HG02970 (cell line): Measurements from ENCODE around the gene ASMTL.

Experiments
- ATAC-seq: cut with Tn5 transposase; IDR thresholded peaks from one replicate; pipeline ENCODE4 v1.9.1; 2021; ENCODE audit warnings: mild to moderate bottlenecking, moderate library complexity, moderate number of reproducible peaks; ENCODE audit not compliant: unreplicated experiment, low FRiP score

ASMTL gene

DNA sequence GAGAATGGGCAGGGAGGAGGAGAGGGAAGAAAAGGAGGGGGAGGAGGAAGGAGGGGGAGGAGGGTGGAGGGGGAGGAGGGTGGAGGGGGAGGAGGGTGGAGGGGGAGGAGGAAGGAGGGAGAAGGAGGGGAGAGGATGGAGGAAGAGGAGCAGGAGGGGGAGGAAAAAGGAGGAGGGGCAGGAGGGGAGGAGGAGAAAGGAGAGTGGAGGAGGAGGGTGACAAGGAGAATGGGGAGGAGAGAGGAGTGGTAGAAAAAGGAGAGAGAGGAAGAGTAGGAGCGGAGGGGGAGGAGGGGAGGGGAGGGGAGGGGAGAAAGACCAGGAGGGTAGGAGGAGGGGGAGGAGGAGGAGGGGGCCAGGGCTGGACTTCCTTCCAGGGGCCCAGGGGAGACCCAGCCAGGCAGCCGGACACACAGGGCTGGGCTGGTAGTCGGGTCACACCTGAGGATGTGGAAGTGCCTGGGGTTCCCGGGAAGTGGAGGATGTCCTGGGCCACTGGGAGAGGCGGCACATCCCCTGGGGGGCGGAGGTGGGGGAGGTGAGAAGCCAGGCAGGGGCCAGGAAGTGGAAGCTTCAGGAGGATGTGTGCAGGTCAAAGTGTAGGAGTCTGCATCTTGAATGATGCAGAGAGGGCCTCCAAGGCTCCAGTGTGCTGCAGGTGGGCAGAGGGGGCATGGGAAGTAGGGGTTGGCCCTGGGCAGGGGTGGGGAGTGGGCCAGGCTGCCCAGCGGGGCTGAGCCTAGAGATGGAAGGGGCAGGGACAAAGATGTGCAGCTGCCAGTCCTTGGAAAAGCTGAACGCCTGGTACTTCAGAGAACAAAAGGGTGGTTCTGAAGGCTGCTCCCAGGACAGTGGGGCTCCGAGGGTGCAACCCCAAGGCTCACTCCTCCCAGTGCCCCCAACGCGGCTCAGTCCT lies 97.3 kb downstream of the ASMTL start:
- no peak for ATAC-seq

- no peak for ATAC-seq
Measured at GRCh38 chrX:1354036-1355019, 98.4 kb downstream of the ASMTL start.
